GM12865 (cell line): ENCODE measurements around the gene TTC39C.

Experiments
- DNase-seq: peaks from one replicate; pipeline ENCODE4 v3.0.0; 2010; ENCODE audit warnings: low read depth
- H3K4me3 ChIP-seq: 2 replicates; pipeline ENCODE4 v1.5.1; 2011; ENCODE audit warnings: mild to moderate bottlenecking, low read depth, low read length, control low read depth
- TF ChIP-seq, protein P1 (sequence below): IDR thresholded peaks from 2 replicates; pipeline ENCODE4 v1.5.1; 2011; ENCODE audit warnings: low read length, control low read depth, low read depth, inconsistent platforms; ENCODE audit not compliant: insufficient read depth; ENCODE audit errors: missing control alignments

TTC39C gene

DNA sequence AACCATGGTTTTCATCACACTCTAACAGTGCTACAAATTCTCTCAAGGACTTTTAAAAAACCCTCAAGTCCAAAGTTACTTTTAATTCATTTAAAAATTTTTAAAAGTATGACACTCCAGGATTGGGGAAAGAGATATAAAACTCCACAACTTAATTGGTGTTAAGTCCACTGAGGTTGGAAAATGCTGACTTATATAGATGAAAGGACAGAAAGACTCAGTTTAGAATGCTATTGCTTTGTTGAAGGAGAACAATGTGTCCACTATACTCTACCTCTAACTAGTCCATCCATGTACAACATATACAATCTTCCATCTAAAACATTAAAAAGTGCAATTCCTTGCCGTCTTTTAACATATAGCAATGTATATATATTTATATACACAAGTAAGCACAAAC, 165.5 kb downstream of the TTC39C start:
- TF ChIP-seq, protein P1, sequence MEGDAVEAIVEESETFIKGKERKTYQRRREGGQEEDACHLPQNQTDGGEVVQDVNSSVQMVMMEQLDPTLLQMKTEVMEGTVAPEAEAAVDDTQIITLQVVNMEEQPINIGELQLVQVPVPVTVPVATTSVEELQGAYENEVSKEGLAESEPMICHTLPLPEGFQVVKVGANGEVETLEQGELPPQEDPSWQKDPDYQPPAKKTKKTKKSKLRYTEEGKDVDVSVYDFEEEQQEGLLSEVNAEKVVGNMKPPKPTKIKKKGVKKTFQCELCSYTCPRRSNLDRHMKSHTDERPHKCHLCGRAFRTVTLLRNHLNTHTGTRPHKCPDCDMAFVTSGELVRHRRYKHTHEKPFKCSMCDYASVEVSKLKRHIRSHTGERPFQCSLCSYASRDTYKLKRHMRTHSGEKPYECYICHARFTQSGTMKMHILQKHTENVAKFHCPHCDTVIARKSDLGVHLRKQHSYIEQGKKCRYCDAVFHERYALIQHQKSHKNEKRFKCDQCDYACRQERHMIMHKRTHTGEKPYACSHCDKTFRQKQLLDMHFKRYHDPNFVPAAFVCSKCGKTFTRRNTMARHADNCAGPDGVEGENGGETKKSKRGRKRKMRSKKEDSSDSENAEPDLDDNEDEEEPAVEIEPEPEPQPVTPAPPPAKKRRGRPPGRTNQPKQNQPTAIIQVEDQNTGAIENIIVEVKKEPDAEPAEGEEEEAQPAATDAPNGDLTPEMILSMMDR: no peak
- no peak for DNase-seq
- H3K4me3 ChIP-seq: no peak overlapping the region

- TF ChIP-seq, protein P1: no peak
- H3K4me3 ChIP-seq: no peak overlapping the region
- DNase-seq: no peak
These were observed 167.3 kb downstream of the TTC39C start for GRCh38 chr18:24181806-24182205.
